Measurements from ENCODE around the gene TTC32.

Gene TTC32

GRCh38 chr2:19899985-19900930, 1.5 kb downstream of the TTC32 start:
- DNase-seq, result no peak

GRCh38 chr2:19898592-19899329, 3.0 kb downstream of the TTC32 start:
- no peak overlapping the region for H3K27ac ChIP-seq

More at GRCh38 chr2:19899985-19900930, 1.5 kb downstream of the TTC32 start:
- H3K4me3 ChIP-seq (ENCODE audit: low read depth, low read length), result peak overlapping the region; percentile 91
- TF ChIP-seq CTCF (IDR thresholded peaks at IDR 0.05; ENCODE audit: low read depth, low read length), result no peak
- H3K27ac ChIP-seq, result peak overlapping the region; percentile 95; the same call in 1 of the 2 replicates
- H3K9me3 ChIP-seq (ENCODE audit: severe bottlenecking), result no peaks in the 10 kb centered on the region
- no peaks in the 10 kb centered on the region for H3K27me3 ChIP-seq (ENCODE audit: insufficient read depth, low read depth, severe bottlenecking)
- peaks cover 7% of the 10 kb centered on the region for H3K36me3 ChIP-seq

GRCh38 chr2:19897623-19898245, 4.0 kb downstream of the TTC32 start:
- no peak for DNase-seq

More at GRCh38 chr2:19898592-19899329, 3.0 kb downstream of the TTC32 start:
- Histone ChIP-seq H3K36me3 (peaks cover 7% of the 10 kb centered on the region), H3K9me3 (ENCODE audit: severe bottlenecking) (no peaks in the 10 kb centered on the region), H3K4me3 (ENCODE audit: low read depth, low read length) (no peak overlapping the region), H3K27me3 (ENCODE audit: insufficient read depth, low read depth, severe bottlenecking) (no peaks in the 10 kb centered on the region)
- DNase-seq, result no peak
- no peak for TF ChIP-seq CTCF (IDR thresholded peaks at IDR 0.05; ENCODE audit: low read depth, low read length)

GRCh38 chr2:19895535-19895934, 6.2 kb downstream of the TTC32 start:
- no peak overlapping the region for H3K4me3 ChIP-seq (ENCODE audit: low read depth, low read length)
- no peaks in the 10 kb centered on the region for H3K27me3 ChIP-seq (ENCODE audit: insufficient read depth, low read depth, severe bottlenecking)
- no peak overlapping the region for H3K27ac ChIP-seq
- TF ChIP-seq CTCF (IDR thresholded peaks at IDR 0.05; ENCODE audit: low read depth, low read length), result no peak
- H3K36me3 ChIP-seq, result peaks cover 3% of the 10 kb centered on the region; the same call in 1 of the 2 replicates
- H3K9me3 ChIP-seq (ENCODE audit: severe bottlenecking), result no peaks in the 10 kb centered on the region
- no peak for DNase-seq

More at GRCh38 chr2:19897623-19898245, 4.0 kb downstream of the TTC32 start:
- H3K27me3 ChIP-seq (ENCODE audit: insufficient read depth, low read depth, severe bottlenecking), result no peaks in the 10 kb centered on the region
- H3K36me3 ChIP-seq, result peaks cover 7% of the 10 kb centered on the region
- no peak overlapping the region for H3K27ac ChIP-seq
- no peak for TF ChIP-seq CTCF (IDR thresholded peaks at IDR 0.05; ENCODE audit: low read depth, low read length)
- H3K4me3 ChIP-seq (ENCODE audit: low read depth, low read length), result no peak overlapping the region
- H3K9me3 ChIP-seq (ENCODE audit: severe bottlenecking), result no peaks in the 10 kb centered on the region

GRCh38 chr2:19894134-19894792, 7.5 kb downstream of the TTC32 start:
- no peak for TF ChIP-seq CTCF (IDR thresholded peaks at IDR 0.05; ENCODE audit: low read depth, low read length)
- Histone ChIP-seq H3K27me3 (ENCODE audit: insufficient read depth, low read depth, severe bottlenecking) (no peaks in the 10 kb centered on the region), H3K36me3 (peaks cover 3% of the 10 kb centered on the region; the same call in 1 of the 2 replicates), H3K4me3 (ENCODE audit: low read depth, low read length) (no peak overlapping the region), H3K27ac (no peak overlapping the region), H3K9me3 (ENCODE audit: severe bottlenecking) (no peaks in the 10 kb centered on the region)
- no peak for DNase-seq

Data from WERI-Rb-1 (cell line).